Dendritic cell treated with granulocyte-macrophage colony-stimulating factor and Interleukin-4, amounts not matched to agents 40 ng/mL and 50 ng/mL, for 4 days (primary cell): Measurements from ENCODE around the gene DSCAML1.

Experiments
- H3K27ac Mint-ChIP-seq: one replicate; pipeline ENCODE4 v1.8.0; 2022; ENCODE audit warnings: mild to moderate bottlenecking, mixed read lengths
- H3K27me3 Mint-ChIP-seq: one replicate; pipeline ENCODE4 v1.8.0; 2022; ENCODE audit warnings: mild to moderate bottlenecking, mixed read lengths
- H3K36me3 Mint-ChIP-seq: one replicate; pipeline ENCODE4 v1.8.0; 2022; ENCODE audit warnings: low read depth, mixed read lengths
- H3K4me1 Mint-ChIP-seq: one replicate; pipeline ENCODE4 v1.8.0; 2022; ENCODE audit warnings: low read depth, mixed read lengths
- H3K4me3 Mint-ChIP-seq: one replicate; pipeline ENCODE4 v1.8.0; 2022; ENCODE audit warnings: mild to moderate bottlenecking, moderate library complexity, mixed read lengths
- H3K9me3 Mint-ChIP-seq: one replicate; pipeline ENCODE4 v1.8.0; 2022; ENCODE audit warnings: mixed read lengths
- intact Hi-C: fragments of 100-400 bp; cut with micrococcal nuclease; formaldehyde crosslinking; loops from one replicate; pipeline ENCODE4 v1.15.0; 2022

Gene DSCAML1

DNA sequence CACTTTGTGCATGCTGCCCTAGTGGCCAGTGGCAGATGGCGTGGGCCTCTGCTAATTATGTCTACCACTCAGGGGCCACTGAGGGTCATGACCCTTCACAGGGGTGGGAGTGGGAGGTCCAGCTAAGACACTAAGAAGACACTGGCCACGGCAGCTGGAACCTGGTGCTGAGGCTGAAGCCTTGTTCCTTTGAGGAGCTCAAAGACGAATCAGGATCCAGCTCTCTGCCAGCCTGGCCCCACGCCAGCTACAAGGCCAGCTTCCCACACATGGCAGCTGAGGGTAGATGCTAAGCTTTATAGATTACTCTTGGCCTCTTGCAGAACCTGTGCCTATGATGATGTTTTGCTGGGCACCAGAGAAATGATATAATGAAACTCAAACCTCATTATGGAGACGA is 226.3 kb downstream of the DSCAML1 start:
- H3K4me1 Mint-ChIP-seq = peaks cover 8% of the 10 kb centered on the region
- H3K9me3 Mint-ChIP-seq = no peaks in the 10 kb centered on the region
- H3K27ac Mint-ChIP-seq = no peak overlapping the region
- no peak overlapping the region for H3K4me3 Mint-ChIP-seq
- intact Hi-C loops = no loop called here
- H3K36me3 Mint-ChIP-seq = no peaks in the 10 kb centered on the region
- peaks cover 3% of the 10 kb centered on the region for H3K27me3 Mint-ChIP-seq

DNA sequence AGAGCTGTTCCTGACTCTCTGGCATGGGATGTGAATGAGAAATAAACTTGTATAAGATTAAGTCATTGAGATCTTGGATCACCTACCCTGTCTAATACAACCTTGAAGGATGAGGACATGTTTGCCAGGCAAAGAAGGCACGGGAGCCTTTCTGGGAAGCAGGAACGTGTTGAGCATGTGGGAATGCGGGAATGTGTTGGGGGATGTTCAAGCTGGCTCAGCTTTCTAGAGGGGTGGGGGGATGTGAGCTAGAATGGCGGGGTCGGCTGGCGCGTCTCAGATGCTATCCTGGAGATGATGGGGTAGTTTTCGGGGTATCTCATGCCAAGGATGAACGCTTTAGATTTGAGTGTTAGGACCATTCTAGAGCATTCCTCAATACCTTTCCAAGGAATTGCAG is 227.1 kb downstream of the DSCAML1 start:
- intact Hi-C loops = no loop called here
- H3K4me1 Mint-ChIP-seq = peaks cover 8% of the 10 kb centered on the region

DNA sequence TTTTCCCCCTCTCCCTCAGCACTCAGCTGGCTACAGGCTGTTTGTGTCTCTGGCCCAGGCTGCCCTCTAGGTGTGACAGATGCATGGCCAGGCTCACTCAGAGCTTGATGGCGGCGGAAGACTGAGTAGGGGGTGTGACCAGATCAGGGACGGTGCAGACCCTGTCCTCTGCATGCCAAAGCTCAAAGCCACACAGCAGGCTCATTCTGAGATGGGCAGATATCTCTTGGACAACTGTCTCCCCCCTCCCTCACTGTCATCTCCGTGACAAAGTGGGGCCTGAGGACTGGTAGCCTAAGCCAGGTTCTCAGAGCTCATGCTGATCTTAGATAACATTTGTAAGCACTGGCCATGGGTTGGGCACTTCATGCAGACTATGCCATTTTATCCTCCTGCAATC is 231.3 kb downstream of the DSCAML1 start:
- H3K4me1 Mint-ChIP-seq = no peaks in the 10 kb centered on the region
- no peaks in the 10 kb centered on the region for H3K9me3 Mint-ChIP-seq
- H3K4me3 Mint-ChIP-seq = no peak overlapping the region
- peaks cover 5% of the 10 kb centered on the region for H3K27me3 Mint-ChIP-seq
- intact Hi-C loops = no loop called here
- no peaks in the 10 kb centered on the region for H3K36me3 Mint-ChIP-seq
- no peak overlapping the region for H3K27ac Mint-ChIP-seq

More for the DNA sequence above, 227.1 kb downstream of the DSCAML1 start:
- no peak overlapping the region for H3K27ac Mint-ChIP-seq
- peaks cover 3% of the 10 kb centered on the region for H3K27me3 Mint-ChIP-seq
- H3K36me3 Mint-ChIP-seq = no peaks in the 10 kb centered on the region
- H3K9me3 Mint-ChIP-seq = no peaks in the 10 kb centered on the region
- no peak overlapping the region for H3K4me3 Mint-ChIP-seq

DNA sequence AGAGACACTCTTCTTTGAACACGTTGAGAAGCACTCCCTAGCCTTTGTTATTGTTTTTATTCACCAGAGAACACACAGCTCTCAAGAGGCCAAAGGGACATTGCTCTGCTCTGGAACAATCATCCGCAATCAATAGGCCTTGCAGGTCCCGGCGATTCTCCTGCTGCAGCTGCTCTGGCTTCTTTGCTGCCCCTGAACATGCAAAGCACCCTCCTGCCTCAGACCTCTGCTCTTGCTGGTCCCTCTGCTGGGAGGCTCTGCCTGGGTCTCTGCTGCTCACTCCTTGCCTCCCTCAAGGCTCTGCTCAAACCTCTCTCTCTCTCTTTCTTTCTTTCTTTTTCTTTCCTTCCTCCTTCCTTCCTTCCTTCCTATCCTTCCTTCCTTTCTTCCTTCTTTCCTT is 232.7 kb downstream of the DSCAML1 start:
- Mint-ChIP-seq H3K4me3 (no peak overlapping the region), H3K4me1 (no peaks in the 10 kb centered on the region), H3K36me3 (no peaks in the 10 kb centered on the region), H3K9me3 (no peaks in the 10 kb centered on the region), H3K27me3 (peaks cover 5% of the 10 kb centered on the region), H3K27ac (no peak overlapping the region)
- intact Hi-C loops = no loop called here

DNA sequence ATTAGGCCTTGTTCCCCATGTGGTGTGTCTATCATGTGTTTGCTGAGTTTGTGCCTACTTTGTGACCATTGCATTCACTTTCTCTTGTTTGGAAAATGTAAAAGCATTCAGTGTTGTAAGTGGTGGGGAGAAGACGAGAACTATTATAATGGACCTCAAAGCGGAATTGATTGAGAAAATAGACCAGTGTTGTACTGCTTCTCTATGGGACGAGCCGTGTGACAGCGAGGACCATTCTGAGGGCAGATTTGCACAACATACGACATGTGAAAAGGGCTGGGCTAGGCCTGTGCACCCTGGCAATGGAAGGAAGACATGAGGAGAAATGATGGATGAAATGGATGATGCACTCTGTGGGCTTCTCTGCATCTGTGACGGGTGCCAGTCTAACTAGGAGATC is 233.5 kb downstream of the DSCAML1 start:
- no peaks in the 10 kb centered on the region for H3K4me1 Mint-ChIP-seq
- peaks cover 6% of the 10 kb centered on the region for H3K27me3 Mint-ChIP-seq
- no peak overlapping the region for H3K27ac Mint-ChIP-seq
- no peaks in the 10 kb centered on the region for H3K36me3 Mint-ChIP-seq
- H3K9me3 Mint-ChIP-seq = no peaks in the 10 kb centered on the region
- intact Hi-C loops = no loop called here
- no peak overlapping the region for H3K4me3 Mint-ChIP-seq

DNA sequence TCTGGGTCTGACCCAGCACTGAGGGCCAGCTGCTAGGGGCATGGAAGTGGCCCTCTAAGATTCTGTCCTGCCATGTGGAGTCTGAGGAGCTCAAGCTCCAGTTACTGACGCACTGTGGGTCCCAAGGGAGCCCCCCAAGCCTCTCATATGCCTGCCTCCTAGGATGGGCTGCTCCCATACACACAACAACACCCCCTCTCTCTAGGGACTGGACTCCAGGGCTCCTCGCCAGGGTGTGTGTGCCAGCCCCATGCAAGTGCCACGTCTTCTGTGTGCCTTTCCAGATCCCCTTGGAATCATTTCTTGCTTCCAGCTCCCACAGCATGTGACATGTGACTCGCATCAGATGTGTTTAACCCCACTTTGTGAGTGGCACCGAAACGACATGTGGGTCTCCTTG is 234.9 kb downstream of the DSCAML1 start:
- Mint-ChIP-seq H3K27ac (no peak overlapping the region), H3K36me3 (no peaks in the 10 kb centered on the region), H3K27me3 (peaks cover 11% of the 10 kb centered on the region), H3K9me3 (no peaks in the 10 kb centered on the region), H3K4me1 (no peaks in the 10 kb centered on the region), H3K4me3 (no peak overlapping the region)
- intact Hi-C loops = no loop called here

DNA sequence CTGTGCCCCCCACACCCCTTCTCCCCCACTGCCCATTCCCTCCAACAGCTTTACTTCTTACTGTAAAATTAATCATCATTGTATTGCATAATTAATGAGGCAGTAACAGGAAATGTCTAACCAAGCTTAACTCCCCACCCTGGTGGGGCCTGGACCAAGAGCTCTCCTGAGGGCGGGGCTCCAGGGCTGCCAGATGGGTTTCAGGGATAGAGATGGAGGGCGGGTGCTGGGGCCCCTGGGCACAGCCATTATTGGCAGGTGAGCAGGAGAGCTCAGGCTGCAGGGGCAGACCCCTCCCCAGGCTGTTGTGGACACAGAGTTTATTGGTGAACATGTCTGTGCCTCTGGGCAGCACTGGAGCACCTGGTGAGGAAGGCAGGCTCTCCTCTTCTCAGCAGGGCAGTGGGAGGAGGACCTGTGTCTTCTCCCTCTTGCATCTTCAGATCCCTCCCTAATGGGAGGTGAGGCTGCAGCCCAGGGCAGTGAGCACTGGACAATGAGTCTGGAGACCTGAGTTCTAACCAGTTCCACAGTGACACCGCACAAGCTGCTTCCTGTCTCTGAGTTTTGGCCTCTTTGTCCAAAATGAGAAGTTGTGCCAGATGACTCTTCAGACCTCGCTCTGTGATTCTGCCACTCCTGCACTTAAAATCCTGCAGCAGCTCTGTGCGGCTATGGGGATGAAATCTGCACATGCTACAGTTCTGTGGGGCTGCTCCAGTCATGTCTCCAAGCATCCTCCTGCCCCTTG is 236.1 kb downstream of the DSCAML1 start:
- Mint-ChIP-seq H3K4me3 (no peak overlapping the region), H3K9me3 (no peaks in the 10 kb centered on the region), H3K36me3 (no peaks in the 10 kb centered on the region), H3K27me3 (peaks cover 13% of the 10 kb centered on the region), H3K27ac (no peak overlapping the region), H3K4me1 (no peaks in the 10 kb centered on the region)
- intact Hi-C loops = no loop called here

DNA sequence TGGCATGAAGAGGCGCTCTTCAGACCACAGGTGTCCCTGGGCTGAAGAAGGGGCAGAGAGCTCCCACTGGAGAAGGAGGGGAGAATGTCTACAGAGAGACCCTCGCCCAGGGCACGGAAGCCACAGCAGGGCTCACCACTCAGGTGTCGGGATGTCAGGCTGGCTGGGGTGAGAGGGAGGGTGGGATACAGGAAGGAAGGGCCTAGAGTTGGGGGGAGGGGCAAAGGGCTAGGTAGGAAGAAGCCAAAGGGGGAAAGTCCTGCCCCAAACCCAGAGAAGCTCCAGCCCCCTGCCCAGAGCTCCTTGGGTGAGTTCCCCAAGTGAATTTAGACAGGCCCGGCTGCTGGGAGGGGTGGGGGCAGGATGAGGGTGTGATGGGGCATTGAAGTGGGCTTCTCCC is 237.3 kb downstream of the DSCAML1 start:
- no peak overlapping the region for H3K27ac Mint-ChIP-seq

DNA sequence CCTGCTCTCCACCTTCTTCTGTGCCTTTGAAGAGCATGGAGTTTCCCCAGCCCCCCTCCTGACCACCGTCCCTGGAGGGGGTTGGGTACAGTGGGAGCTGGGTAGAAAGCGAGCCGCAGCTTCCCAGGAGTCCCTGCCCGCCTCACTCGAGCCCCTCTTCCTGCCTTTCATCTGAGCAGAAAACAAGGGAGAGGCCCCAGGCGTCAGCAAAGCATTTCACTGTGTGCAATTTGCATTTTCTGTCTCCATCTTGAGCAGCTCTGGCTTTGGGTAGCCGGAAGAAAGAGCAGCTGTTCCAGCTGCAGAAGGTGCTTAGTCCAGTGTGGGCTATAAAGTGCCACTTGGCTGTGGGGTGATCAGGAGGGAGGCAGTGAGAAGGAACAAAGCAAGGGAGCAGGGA is 239.7 kb downstream of the DSCAML1 start:
- H3K4me3 Mint-ChIP-seq = no peak overlapping the region
- no peak overlapping the region for H3K27ac Mint-ChIP-seq
- intact Hi-C loops = no loop called here
- H3K4me1 Mint-ChIP-seq = no peaks in the 10 kb centered on the region
- H3K36me3 Mint-ChIP-seq = no peaks in the 10 kb centered on the region
- no peaks in the 10 kb centered on the region for H3K9me3 Mint-ChIP-seq
- H3K27me3 Mint-ChIP-seq = peaks cover 13% of the 10 kb centered on the region

More for the DNA sequence above, 237.3 kb downstream of the DSCAML1 start:
- no peak overlapping the region for H3K4me3 Mint-ChIP-seq
- no peaks in the 10 kb centered on the region for H3K9me3 Mint-ChIP-seq
- no peaks in the 10 kb centered on the region for H3K4me1 Mint-ChIP-seq
- H3K27me3 Mint-ChIP-seq = peaks cover 13% of the 10 kb centered on the region
- no peaks in the 10 kb centered on the region for H3K36me3 Mint-ChIP-seq
- intact Hi-C loops = no loop called here

DNA sequence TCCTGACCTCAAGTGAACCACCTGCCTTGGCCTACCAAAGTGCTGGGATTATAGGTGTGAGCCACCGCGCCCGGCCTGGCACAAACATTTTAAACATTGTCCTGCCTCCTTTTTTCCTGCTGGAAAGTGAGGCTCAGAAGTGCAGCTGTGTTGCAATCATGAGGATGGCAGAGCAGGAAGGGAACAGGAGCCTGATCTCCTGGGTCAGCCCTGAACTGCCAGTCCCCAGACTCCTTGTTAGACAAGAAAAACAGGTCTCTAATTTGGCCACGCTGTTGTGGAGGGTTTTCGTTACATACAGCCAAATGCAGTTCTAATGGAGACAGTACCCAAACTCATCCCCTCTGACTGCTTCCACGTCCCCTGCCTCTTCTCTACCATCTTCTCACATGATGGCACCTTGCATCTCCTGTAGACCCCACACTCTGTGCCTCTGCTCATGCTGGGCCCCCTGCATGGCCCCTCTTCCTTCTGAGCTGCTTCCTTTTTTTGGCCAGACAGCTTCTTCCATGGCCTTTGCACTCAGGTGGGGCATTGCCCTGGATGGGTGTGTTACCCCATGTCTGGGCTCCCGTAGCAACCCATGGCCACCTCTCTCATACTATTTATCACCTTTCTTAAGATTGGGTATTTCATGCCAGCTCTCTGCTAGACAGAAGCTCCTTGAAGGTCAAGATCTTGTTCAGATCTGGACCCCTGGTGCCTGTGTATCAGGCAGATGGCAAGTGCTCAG is 242.2 kb downstream of the DSCAML1 start:
- H3K9me3 Mint-ChIP-seq = no peaks in the 10 kb centered on the region
- intact Hi-C loops = no loop called here
- H3K27ac Mint-ChIP-seq = no peak overlapping the region
- no peak overlapping the region for H3K4me3 Mint-ChIP-seq
- H3K4me1 Mint-ChIP-seq = no peaks in the 10 kb centered on the region
- peaks cover 10% of the 10 kb centered on the region for H3K27me3 Mint-ChIP-seq
- no peaks in the 10 kb centered on the region for H3K36me3 Mint-ChIP-seq

DNA sequence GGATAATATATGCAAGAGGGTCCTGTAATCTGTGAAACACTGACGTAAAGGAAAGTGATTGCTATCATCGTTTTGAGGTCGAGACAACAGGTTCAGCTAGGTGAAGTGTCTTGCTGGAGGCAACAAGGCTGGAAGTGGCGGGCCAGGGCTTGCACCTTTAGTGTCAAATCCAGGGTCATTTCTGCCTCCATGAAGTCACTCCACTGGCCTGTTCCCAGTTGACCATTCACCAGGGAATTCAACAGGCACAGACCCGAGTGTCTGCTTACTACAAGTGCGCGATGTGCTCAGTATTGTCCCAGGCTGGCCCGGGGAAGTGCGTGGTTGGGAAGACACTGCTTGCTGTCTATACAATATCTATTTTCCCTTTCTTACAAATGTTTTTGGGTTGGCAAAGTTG is 244.4 kb downstream of the DSCAML1 start:
- H3K4me3 Mint-ChIP-seq = no peak overlapping the region
- intact Hi-C loops = no loop called here
- H3K36me3 Mint-ChIP-seq = no peaks in the 10 kb centered on the region
- H3K27ac Mint-ChIP-seq = no peak overlapping the region
- H3K4me1 Mint-ChIP-seq = no peaks in the 10 kb centered on the region
- H3K27me3 Mint-ChIP-seq = peaks cover 4% of the 10 kb centered on the region
- H3K9me3 Mint-ChIP-seq = no peaks in the 10 kb centered on the region

DNA sequence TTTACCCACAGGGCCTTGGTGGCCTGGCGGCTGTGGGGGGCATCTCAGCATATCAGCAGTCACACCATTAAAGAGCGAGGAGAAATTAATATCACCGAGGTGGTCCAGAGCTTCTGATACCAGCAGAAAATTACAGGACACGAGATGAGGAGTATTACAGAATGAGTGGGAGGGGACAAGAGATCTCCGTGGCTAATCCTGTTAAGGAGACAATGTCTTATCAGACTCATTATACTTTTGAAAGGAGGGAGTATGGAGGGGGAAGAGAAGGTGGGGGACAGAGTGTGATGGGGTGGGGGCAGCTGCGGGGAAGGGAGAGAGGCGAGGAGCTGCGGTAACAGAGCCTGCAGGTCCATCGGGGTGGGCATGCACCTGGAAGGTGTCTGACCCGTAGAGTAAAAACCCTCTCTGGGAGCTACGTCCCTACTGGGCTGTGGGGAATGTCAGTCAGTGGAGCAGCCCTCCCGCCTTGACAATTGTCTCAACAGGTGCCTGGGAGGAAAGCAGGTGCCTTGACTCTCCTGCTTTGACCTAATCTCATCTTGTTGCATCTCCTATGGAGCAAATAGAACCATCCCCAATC is 245.2 kb downstream of the DSCAML1 start:
- no peak overlapping the region for H3K4me3 Mint-ChIP-seq
- H3K27ac Mint-ChIP-seq = no peak overlapping the region
- intact Hi-C loops = no loop called here
- H3K27me3 Mint-ChIP-seq = peaks cover 3% of the 10 kb centered on the region
- no peaks in the 10 kb centered on the region for H3K4me1 Mint-ChIP-seq
- no peaks in the 10 kb centered on the region for H3K36me3 Mint-ChIP-seq
- no peaks in the 10 kb centered on the region for H3K9me3 Mint-ChIP-seq

DNA sequence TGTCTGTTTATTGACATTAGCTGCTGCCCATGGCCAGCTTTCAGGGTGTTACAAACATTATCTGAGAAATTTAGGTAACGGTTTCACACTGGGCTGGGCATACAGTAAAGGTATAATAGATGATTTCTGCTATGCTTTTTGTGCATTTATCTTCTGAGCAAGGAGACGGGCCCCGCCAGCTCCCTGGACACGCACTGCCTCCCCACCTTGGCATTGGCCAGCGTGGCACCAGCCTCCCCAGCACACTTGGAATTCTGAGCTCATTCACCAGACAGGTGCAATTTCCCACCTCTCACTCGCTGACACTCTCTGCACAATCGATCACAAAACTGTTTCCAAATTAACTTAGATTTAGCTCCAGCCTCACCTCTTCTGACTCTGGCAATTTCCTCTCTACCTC is 246.6 kb downstream of the DSCAML1 start:
- no peaks in the 10 kb centered on the region for H3K4me1 Mint-ChIP-seq
- H3K9me3 Mint-ChIP-seq = no peaks in the 10 kb centered on the region
- H3K27ac Mint-ChIP-seq = no peak overlapping the region
- no peak overlapping the region for H3K4me3 Mint-ChIP-seq
- H3K36me3 Mint-ChIP-seq = no peaks in the 10 kb centered on the region
- intact Hi-C loops = no loop called here
- H3K27me3 Mint-ChIP-seq = peaks cover 2% of the 10 kb centered on the region

DNA sequence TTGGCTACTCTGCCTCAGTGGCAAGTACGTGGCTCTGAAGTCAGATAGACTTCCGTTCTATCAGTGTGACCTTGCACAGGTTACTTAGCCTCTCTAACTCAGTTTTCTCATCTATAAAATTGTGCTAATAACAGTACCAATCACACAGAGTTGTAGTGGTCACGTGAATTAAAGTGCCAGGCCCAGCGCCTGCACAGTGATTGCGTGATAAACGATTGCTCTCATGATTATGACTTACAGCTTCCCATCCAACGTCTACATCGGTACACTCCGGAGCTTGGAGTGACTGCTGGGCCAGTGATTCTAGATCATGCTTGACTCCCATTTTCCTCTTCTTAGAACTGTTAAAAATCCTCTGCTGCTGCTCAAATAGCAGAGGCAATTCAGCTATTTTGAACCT is 247.6 kb downstream of the DSCAML1 start:
- no peaks in the 10 kb centered on the region for H3K36me3 Mint-ChIP-seq
- intact Hi-C loops = no loop called here
- H3K4me1 Mint-ChIP-seq = no peaks in the 10 kb centered on the region
- H3K27ac Mint-ChIP-seq = no peak overlapping the region
- no peak overlapping the region for H3K4me3 Mint-ChIP-seq
- peaks cover 4% of the 10 kb centered on the region for H3K27me3 Mint-ChIP-seq
- H3K9me3 Mint-ChIP-seq = no peaks in the 10 kb centered on the region
